Measurements from ENCODE around the gene CCDC117.
A peak's percentile ranks its signal among the peaks of the same experiment; 100 is the strongest.
"Not testable (repeated sequence)": the region's sequence is repeated elsewhere in the genome, so short reads cannot be mapped to it uniquely, and the experiment has no call there.

CCDC117 gene, protein sequence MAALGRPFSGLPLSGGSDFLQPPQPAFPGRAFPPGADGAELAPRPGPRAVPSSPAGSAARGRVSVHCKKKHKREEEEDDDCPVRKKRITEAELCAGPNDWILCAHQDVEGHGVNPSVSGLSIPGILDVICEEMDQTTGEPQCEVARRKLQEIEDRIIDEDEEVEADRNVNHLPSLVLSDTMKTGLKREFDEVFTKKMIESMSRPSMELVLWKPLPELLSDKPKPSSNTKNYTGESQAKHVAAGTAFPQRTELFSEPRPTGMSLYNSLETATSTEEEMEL

DNA sequence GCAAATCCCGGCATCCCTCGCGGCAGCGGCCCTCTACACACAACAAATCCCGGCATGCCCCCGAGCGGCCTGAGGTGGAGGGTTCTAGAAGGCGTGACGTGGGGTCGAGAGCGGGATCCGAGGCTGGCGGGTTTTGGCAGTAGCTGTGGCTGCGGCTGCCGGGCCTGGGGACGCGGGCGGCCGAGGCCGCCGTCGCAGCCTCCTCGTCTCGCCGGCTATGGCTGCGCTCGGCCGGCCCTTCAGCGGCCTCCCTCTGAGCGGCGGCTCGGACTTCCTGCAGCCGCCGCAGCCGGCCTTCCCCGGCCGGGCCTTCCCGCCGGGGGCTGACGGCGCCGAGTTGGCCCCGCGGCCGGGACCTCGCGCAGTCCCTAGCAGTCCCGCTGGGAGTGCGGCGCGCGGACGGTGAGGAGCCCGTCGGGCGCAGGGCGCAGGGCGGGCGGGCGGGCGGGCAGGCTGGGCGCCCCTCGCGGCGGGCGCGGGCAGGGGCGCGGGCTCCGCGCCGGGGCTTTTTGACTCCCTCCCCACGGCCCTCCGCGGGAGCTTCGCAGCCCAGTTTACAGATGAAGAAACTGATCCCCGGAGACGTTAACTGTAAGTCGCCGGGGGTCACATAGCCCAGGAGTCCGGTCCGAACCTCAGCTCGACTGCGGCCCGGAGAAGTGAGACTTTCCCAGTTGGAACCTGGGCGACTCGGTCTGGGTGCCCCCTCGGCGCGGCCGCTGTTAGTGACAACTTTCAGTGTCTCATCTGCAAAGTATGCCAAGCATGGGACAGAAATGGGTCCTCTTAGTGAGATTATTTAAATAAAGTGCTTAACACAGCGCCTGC lies at the start of gene CCDC117:
CCDC117 (plus strand) TSS at position 63 of the 828 bp plus-strand sequence; CDS start at position 218, 155 bp downstream.
- peak; percentile 95 for DNase-seq (ENCODE audit: low spot score)

- DNase-seq (ENCODE audit: low spot score), result no peak
Measured at GRCh38 chr22:28728002-28728401, 44.5 kb upstream of the CCDC117 start.

- no peak for DNase-seq (ENCODE audit: low spot score)
Measured at GRCh38 chr22:28728621-28729313, 43.7 kb upstream of the CCDC117 start.

GRCh38 chr22:28730179-28730578 lies 42.3 kb upstream of the CCDC117 start:
- DNase-seq (ENCODE audit: low spot score), result no peak

- DNase-seq (ENCODE audit: low spot score), result no peak
Measured at GRCh38 chr22:28734393-28734792, 38.1 kb upstream of the CCDC117 start.

DNA sequence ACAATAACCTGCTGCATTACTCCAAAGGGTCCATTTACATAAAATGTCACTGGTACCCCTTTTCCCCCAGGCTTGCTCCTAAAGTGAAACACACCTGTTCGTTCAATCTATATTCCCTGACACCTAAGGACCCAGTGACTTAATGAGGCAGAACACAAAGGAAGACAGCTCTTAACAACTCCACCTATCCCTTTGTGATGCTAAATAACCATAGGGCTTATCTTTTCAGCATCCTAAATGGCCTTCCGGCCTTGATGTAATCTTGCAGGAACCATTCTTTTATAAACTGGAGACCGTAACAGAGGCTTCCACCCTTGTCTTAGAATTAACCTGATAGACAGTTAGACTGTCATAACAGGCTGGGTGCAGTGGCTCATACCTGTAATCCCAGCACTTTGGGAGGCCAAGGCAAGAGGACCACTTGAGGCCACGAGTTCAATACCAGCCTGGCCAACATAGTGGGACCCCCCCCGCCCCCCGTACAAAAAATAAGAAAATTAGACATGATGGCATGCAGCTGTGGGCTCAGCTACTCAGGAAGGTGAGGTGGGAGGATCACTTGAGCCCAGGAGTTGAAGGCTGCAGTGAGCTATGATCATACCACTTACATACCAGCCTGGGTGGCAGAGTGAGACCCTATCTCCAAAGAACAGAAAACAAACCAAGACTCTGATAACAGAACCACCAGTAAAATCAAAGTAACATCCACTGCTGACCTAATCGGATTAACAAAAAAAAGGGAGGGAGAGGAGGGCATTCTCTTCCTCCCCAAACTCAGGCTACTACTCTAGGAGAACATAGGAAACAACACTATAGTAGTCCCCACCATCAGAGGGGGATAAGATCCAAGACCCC lies 36.0 kb upstream of the CCDC117 start:
- no peak for DNase-seq (ENCODE audit: low spot score)

DNA sequence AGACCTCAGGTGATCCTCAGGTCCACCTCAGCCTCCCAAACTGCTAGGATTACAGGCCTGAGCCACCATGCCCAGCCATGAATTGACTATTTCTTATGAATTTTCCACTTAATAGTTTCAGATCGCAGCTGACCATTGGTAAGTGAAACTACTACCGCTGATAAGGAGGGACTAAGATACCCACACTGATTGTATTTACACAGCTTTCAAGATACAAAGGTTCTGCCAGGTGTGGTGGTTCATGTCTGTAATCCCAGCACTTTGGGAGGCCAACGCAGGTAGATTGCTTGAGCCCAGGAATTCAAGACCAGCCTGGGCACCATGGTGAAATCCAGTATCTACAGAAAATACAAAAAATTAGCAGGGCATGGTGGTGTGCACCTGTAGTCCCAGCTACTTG lies 34.8 kb upstream of the CCDC117 start:
- DNase-seq (ENCODE audit: low spot score), result no peak

GRCh38 chr22:28738876-28739275 lies 33.6 kb upstream of the CCDC117 start:
- DNase-seq (ENCODE audit: low spot score), result not testable (repeated sequence)

DNA sequence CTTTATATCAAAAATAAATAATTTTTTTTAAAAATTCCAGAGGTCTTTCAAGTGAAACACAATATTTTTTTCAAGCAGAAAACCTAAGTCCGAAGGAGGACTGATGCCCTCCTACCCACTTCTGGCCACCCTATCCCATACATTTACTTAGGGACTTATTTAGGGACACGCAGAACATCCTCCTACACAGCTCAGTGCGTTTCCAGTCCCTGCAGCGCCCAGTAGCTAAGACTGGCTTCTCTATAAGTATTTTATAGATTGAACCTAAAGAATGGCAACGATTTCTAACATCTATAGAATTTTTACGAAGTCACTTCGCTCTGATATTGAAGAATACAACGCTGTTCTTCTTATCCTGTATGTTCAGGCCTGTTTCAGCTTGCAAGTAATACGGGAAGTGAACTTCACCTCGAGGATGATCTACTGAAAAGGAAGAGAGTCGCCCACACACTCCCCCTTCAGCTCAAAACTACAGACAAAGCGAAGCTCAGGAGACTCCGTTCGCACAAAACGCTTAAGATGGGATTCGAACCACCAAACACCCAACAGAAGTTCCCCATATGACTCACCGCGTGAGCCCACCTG lies 31.2 kb upstream of the CCDC117 start:
- DNase-seq (ENCODE audit: low spot score), result no peak

- DNase-seq (ENCODE audit: low spot score), result peak; percentile 98
Measured at GRCh38 chr22:28741785-28742561, 30.5 kb upstream of the CCDC117 start, which contains the start of the genes CHEK2 and HSCB. Gene CHEK2, minus strand, starts transcription at chr22:28741820. Its CDS starts 7,099 bp downstream, at chr22:28734721. Gene HSCB, plus strand, starts transcription at chr22:28742039. Its CDS starts 57 bp downstream, at chr22:28742096.

DNA sequence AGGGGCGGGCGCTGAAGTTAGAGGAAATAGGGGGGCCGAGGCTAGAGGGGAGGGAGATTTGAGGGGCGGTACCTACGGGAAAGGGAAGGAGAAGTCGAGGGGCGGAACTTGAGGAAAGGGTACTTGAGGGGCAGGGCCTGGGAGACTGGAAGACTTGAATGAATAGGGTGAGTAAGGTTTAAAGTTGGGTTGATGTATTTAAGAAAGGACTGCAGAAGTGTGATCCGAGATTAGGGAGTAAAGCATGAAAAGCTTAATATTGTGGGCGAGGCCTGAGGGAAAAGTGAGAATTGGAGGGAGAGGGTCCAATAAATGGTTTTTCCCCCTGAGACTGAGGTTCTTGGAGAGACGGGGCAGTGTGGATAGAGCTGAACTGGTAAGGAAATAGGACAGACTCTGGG lies 29.9 kb upstream of the CCDC117 start:
- DNase-seq (ENCODE audit: low spot score), result no peak

GRCh38 chr22:28743852-28744251 lies 28.6 kb upstream of the CCDC117 start:
- no peak for DNase-seq (ENCODE audit: low spot score)

- no peak for DNase-seq (ENCODE audit: low spot score)
Measured at GRCh38 chr22:28750471-28750881, 22.0 kb upstream of the CCDC117 start.

GRCh38 chr22:28754512-28754911 lies 18.0 kb upstream of the CCDC117 start:
- DNase-seq (ENCODE audit: low spot score), result not testable (repeated sequence)

DNA sequence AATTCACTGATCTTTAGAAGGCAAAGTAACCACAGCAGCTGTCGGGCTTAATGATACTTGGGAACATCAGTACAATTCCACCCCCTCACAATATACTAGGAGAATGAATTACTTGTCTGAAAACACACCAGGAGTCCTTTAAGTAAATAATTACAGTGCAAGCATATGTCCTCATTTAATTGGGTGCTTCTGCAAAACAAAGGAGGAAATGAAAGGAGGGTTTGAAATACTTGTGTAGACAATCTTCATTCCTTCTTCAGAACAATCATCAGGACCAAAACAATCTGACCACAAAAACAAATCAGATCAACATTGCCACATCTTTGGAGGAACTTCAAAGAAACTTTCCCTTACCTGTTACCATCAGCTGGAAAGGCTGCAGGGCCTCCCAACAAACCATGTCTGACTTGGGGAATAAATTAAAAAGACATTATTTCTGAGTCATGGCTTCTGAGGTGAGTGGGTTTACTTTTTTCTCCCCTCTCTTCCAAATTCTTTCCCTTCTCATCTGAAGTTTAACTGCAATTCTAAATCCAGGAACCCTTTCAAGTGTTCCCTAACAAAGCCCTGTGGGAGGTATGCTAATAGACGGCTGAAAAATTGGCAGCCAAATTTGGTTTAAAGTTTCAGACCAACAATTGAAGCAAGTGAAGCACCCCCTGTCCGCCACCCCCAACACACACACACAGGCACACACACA lies 12.5 kb upstream of the CCDC117 start:
- no peak for DNase-seq (ENCODE audit: low spot score)

DNA sequence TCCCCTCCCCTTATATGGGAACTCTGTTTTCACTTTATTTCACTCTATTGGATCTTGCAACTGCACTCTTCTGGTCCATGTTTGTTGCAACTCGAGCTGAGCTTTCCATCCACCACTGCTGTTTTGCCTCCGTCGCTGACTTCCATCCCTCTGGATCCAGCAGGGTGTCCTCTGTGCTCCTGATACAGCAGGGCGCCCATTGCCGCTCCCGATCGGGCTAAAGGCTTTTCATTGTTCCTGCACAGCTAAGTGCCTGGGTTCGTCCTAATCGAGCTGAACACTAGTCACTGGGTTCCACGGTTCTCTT lies 11.1 kb upstream of the CCDC117 start:
- no peak for DNase-seq (ENCODE audit: low spot score)

DNA sequence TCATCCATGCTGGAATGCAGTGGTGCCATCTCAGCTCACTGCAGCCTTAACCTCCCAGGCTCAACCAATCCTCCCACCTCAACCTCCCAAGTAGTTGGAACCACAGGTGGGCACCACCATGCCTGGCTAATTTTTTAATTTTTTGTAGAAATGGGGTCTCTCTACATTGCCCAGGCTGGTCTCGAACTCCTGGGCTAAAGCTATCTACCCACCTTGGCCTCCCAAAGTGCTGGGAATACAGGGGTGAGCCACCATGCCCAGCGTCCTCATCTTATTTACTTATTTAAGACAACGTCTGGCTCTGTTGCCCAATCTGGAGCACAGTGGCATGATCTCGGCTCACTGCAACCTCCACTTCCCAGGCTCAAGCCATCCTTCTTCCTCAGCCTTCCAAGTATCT lies 10.5 kb upstream of the CCDC117 start:
- DNase-seq (ENCODE audit: low spot score), result not testable (repeated sequence)

DNA sequence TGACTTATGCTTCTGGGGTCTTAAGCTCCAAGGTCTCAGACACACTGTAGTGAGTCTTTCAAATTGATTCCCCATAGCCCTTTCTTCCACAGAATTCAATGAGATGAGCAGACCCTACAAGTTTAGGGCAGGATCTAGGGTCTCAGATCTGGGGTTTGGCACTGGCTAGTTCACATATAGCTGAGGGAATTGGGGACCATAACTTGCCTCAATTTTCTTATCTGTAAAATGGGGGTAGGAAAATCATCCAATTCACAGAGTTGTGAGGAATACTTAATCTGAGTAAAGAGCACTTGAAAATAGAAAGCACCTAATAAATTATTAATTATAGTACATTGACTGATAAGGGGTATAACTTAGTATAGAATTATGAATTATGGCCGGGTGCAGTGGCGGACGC lies 5.9 kb upstream of the CCDC117 start:
- DNase-seq (ENCODE audit: low spot score), result no peak

GRCh38 chr22:28768701-28769393 lies 3.6 kb upstream of the CCDC117 start:
- DNase-seq (ENCODE audit: low spot score), result no peak

Data from hematopoietic multipotent progenitor cell treated with erythropoietin and hydrocortisone succinate and interleukin-3 and kit ligand, for 17 days (in vitro differentiated cells).